CD4-positive, alpha-beta T cell treated with Interleukin-6 for 4 hours (primary cell): ENCODE measurements around the gene ACTRT2.

Experiments used
- DNase-seq: peaks from one replicate; pipeline ENCODE4 v3.0.0-alpha.2; 2020; ENCODE audit warnings: mixed read lengths

The ACTRT2 gene

DNA sequence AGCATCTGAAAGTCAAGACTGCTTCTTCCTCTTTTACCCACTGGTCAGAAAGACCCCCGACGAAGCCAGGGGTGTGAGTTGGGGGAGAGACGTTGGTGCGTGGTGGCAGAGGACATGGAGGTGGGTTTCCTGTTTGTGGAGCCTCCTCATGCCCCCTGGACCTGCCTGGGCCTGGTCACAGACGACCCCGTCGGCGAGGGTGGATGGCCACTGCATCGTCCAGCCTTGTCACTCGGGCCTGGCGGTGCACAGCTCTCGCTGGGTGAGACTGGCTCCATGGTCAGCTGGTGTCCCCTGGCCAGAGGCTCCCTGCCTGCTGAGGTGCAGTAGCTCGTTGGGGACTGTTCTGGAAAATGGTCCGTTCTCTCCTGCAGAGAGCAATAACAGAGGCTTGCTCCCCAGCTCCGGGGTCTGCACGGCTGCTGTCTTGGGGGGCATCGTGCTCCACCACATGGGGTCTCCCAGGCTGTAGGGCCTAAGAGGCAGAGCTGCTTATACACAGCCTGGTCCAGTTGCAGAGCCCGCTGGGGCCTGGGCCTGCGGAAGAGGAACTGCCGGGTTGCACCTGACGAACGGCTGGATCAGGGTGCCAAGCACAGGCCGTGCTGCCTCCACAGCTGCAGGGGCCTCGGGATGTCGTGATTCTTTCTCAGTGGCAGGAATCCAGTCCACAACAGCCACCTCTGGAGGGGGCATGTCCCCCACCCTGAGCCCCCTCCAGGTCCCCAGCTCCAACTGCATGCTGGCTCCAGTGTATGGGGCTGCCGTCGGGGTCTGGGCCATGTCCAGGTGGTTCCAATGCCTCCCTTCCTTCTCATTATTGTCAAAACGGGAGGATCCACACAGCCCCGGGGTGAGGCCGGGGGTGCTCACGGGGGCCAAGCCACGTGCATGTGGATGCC lies 18.0 kb upstream of the ACTRT2 start:
- DNase-seq = no peak

DNA sequence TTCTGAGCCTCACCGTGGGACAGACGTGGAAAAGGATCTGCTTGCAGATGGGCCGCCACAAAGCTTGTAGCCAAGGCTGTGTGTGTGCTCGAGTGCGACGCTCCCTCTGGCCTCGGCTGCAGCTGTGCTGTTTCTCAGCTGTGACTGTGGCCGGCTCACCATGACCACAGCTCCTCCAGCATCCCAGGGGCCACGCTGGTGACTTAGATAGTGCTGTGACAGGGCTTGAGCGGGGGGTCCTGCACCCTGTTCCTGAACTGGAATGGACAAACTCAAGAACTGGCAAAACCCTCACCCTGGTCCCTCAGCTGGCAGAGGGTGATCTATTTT lies 17.4 kb upstream of the ACTRT2 start:
- DNase-seq = no peak

DNA sequence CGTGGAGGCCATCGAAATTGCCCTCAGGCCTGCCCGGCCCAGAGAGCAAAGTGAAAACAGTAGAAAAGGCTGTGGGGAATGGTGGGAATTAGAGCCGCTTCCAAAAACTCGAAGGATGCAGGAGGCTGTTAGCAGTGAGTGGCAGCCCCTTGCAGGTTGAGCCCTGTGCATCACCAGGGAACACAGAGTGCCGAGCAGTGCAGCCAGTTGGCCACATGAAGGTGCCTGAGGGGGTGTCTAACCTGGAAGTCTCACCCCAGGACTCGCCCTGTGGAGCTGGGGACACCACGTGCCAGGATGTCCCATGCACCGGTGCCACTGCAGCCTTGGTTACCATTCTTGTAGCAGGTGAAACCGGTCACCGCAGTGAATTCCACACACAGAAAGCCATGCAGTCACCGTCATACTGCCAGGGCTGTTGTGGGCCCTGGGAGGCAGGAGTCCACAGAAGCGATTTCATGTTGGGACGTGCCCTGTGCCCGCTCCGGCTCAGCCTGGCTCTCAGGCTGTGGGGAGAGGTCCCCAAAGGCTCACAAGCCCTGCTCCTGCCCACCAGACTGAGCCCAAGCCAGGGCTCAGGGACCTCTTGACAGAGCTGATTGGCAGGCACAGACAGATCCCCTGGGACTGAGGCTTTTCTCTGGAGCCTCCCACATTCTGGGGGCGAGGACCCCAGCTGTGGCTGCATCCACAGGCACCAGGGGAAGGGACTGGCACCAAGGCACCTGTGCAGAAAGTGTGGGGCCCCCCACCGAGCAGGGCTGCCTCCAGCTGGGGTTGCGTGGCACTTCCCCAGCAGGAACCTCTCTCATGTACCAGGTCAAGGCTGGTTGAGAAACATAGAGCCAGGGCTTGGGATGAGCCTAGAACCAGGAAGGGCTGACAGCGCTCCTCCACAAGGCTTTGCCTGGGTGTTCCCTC lies 16.7 kb upstream of the ACTRT2 start:
- DNase-seq = no peak

DNA sequence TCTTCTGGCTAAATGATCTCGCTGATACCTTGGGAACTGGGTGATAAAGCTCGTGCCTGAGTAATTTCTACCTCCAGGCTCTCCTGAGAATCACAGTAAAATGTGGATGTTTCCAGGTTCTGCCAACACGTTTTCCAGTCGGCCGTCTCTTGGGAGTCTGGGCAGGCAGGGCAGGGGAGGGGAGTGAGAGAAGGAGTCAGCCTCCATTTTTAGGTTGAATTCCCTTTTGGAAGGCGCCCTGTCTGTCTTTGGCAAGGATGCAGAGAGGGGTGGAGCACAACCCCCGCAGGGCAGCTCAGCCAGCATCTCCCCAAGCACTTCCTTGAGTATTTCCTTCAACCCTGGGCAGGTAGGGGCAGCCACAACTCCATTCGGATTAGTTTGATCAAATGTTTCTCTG lies 15.5 kb upstream of the ACTRT2 start:
- DNase-seq = no peak

DNA sequence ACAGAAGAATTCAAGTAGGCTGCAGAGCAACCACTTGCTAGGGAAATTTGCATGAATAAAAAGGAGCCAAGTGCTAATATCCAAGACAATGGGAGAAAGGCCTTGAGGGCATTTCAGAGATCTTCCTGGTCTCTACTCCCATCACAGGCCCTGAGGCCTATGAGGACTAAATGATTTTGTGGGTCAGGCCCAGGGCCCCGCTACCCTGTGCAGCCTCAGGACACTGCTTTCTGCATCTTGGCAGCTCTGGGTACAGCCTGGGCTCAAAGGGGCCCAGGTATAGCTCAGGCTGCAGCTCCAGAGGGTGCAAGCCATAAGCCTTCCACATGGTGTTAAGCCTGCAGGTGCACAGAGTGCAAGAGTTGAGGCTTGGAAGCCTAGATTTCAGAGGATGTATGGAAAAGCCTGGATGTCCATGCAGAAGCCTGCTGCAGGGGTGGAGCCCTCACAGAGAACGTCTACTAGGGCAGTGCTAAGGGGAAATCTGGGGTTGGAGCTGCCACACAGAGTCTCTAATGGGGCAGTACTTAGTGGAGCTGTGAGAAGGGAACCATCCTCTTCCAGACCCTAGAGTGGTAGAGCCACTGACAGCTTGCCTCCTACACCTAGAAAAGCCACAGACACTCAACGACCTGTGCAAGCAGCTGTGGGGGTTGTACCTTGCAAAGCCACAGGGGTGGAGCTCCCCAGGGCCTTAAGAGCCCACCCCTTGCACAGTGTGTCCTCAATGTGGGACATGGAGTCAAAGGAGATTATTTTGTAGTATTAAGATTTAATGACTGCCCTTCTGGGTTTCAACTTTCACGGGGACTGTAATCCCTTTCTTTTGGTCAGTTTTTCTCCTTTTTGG lies 13.7 kb upstream of the ACTRT2 start:
- DNase-seq = no peak

DNA sequence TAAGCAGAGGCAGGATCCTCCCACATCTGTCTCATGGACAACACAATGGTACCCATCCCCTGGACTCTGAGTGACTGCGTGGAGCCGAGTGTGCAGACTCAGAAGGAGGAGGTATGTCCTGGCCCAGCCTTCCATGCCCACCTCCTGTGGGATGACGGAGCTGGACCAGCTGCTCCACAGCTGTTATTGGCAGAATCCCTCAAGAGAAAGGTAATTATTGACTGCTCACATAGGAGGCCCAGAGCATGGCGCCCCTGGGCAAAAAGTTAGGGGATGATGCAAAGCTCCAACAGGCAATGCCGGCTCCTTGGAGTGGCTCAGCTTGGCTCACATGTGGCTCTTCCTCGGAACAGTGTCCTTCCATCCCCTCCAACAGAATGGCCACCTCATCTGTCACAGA lies 12.2 kb upstream of the ACTRT2 start:
- DNase-seq = no peak

DNA sequence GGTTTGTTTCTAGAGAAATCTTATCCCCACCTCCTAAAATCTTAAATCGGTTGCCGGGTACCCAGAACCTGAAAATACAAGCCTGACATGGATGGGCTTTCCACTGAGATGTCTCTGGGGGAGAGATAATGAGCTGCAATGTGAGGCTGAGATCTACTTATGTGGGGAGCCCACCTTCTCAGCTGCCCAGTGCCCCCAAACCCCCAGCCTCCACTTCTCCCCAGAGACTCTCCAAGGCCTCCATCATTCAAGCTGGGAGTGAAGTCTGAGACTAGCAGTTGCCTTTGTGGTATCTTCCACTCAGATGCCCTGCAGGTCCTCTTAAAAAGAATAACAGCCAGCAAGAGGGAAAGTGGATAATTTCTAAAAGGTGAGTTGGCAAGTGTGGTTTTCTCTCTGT lies 11.7 kb upstream of the ACTRT2 start:
- no peak for DNase-seq

DNA sequence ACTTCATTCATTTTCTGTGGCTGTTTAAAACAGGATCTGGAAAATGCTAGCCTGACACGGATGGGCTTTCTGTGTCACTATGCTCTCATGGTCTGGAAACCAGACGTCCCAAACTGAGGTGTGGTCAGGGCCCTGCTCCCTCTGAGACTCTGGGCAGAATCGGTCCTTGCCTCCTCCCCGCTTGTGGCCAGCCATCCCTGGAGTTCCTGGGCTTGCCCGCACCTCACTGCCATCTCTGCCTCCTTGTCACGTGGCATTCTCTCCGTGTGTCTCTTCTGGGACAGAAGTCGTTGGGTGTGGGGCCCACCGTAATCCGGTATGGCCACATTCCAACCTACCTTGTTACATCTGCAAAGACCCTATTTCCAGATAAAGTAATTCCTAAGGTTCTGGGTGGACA lies 10.1 kb upstream of the ACTRT2 start:
- DNase-seq = no peak

DNA sequence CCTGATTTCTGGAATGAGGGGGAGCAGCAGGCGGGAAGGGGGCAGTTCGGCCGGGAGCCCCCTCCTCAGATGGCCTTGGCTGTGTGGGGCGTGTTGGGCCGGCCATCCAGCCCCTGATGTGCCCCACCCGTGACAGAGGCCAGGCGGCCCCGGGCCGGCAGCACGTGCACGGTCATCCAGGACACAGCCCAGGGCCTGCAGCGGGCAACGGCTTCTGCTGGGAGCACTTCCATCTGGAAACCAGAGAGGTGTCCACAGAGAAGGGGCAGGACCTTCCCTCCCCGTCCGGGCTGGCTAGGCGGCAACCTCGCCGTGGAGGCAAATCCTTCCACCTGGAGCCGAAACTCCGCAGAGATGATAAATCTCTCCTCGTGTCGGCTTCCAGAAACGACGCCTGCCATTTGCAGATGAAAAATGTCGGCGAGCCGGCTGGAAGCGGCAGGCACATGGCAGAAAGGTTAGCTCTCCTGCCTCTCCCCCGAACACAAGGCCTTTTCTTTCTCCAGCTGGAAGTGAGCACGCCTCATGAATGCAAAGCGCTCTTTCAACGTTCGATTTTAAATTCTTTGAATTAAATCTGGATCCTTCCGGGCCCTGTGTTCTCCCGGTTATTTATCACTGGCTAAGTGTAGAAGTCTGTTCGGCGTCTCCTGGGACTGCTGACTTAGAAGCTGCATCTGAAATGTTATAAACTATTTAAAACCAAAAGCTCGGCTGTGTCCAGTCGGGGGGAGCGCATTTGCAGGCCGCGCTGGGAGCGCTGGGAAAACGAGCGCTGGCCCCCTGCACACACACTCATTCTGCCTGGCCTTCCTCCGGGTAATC lies 9.4 kb upstream of the ACTRT2 start:
- no peak for DNase-seq

DNA sequence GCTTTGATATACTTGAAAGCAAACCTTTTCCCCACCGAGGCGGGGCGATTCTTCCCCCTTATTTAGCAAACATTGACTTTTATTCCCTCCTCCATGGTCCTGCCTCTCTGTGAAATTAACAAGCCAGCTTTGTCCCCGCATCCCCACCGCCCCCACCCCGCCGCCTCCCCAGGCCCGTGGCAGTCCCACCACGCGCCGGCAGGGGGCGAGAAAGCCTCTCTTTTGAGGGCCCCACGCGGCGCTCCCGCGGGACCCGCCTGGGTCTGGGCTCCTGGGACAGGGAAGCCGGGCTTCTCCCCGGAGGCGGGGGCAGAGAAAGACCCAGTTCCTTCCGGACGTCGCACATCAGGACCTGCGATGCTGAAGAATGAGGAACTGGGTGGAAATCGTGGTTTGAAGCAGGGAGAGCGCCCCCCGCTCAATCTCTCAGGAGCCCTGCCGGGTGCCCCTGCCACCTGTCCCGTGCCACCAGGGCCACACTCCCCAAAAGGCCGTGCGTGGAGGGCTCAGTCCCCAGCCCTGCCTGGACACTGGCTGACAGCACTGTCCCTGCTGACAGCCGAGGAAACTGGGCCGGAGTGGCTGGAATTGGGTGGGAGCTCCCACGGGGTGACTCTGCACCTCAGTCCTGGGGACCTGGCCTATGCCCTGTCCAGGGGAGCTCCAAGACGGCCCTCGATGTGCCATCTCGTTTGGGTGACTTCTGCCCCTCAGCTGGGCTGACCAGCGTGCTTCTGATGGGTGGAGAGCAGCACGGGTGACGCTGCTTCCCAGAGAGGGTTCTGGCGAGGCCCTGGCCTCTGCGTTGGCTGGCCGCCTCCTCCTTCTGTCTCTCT lies 8.6 kb upstream of the ACTRT2 start:
- DNase-seq = peak; percentile 54

DNA sequence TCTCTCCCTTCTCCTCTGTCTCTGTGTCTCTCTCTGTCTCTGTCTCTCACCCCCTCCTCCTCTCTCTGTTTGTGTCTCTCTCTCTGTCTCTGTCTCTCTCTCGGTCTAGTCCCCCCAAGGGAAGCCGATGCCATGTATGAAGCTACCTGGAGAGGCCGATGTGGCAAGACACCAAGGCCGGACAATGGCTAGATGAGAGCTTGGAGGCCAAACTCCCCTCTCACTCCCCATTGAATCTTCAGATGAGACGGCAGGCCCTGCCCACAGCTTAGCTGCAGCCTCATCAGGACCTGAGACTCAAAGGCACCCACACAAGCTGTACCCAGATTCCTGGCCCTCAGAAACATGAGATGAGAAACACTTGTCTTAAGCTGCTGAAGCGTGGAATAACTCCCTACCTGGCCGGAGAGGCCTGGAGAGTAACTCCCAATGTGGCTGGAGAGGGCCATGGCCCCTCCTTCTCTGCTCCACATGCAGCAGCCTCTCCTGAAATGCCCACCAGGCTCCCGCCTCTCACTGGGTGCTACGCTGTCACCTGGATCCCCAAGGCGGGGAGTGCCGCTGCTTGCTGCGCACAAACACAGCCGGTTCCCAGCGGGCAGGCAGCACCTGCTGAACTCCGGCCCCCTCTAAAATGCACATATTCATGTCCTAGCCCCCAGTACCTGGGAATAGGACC lies 7.8 kb upstream of the ACTRT2 start:
- no peak for DNase-seq

DNA sequence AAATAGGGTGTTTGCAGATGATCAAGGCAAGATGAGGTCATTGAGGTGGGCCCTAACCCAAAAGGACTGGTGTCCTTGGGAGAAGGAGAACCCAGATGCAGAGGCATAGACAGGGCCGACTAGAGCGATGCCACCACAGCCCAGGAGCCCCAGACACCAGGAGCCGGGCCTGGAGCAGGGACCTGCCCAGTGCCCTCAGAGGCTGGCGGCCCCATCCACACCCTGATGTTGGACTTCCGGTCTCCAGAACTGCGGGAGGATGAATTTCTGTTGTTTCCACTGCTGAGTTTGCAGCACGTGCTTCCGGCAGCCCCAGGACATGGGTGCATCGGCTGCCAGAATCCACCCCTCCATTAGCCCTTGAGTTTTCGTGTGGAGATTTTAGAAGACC lies 7.2 kb upstream of the ACTRT2 start:
- DNase-seq = no peak

DNA sequence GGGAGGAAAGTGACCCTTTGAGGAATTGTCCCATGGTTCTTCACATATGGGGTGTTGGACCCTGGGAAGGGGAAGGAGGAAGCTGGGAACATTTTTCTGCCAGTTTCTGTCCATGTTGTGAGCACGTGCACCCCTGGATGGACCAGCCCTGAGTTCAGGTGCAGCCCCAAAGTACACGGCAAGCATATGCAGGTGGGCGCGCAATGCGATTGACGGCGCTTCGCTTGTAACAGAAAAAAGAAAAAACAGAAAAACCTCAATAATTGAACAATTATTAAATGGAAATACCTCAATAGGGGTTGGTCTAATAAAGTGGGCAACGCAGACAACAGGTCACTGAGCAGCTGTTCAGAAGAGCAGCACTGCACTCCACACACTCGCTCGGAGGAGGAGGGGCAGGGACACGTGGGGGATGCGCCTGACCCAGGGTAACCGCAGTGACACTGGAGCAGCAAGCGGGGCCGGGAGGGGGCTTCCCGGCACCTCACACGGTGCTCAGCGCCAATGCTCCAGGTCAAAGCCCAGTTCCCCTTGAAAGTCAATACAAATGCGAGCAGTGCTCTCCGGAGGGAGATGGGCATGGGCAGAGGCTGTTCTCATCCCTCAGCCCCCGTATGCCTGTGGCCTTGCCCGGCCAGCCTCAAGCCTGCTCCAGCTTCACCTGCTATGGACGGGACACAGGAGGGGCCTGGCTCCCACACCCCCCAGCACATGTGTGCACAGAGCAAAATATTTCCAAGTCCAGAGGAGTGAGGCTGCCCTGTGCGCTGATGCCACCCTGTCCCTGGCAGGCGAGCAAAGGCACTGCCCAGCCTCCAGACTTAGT lies 6.6 kb upstream of the ACTRT2 start:
- DNase-seq = no peak

DNA sequence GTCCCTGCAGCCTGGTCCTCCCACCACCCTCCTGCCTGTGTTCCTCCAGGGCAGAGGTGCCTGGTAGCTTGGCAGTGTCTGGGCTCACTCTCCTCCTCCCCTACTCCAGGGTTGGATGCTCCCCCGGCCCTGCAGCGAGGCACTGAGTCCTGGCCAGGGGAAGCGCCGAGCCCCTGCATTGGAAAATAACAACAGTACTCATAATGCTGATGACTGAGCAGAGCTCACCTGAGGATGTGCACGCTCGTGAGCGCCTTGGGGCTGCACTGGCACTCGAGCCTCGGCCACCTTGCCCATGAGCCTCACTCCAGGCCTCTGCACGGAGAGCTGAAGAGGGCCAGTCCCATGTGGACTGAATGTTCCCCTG lies 6.0 kb upstream of the ACTRT2 start:
- DNase-seq = no peak

DNA sequence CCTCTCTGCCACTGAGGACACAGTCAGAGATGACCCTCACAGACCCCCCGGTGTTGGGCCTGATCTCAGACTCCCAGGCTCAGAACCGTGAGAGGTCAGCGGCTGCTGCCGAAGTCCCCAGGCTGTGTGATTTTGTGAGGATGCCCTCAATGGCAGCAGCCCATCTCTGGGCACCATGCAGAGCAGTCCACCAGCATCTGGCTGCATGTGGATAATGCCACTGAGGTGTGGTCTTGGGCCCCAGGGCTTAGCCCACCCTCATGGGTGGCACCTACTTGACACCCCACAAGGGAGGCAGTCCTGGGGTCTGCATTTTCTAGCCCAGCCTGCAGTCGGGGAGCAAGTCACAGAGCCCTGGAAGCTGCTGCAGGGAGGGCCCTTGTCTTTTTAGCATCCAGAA lies 5.5 kb upstream of the ACTRT2 start:
- no peak for DNase-seq

DNA sequence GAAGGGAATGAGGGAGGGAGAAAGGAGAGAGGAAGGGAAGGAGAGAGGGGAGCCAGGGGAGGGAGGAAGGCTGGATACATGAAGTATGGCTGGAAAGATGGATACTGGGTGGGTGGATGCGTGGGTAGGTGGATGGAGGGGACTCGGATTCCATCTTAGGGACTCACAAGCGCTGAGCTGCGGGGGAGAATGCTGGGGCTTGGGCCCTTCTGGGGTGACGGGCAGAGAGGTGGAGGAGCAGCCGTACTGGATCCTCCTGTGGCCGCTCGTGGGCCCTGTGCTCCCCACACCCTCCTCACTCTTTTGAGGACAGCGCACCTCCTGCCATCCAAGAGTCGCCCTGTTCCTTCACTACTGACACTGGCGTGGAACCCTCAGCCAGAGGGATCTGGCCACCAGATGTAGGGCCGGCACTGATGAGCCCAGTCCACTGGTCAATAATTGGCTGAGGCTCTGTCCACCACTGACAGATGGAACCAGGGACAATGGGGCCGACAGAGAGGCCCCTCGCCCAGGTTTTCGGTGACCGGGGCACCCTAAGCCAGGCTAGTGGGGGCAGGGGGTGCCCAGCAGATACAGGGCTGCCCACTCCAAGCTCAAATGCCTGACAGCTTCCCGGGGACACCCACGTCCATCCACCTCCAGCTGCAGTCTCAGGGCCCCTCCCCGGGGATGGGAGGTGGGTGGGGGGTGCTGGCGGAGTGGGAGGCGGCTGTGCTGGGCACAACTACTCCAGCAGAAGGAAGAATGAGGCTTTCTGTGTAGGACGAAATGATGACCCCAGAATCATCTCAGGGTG lies 4.4 kb upstream of the ACTRT2 start:
- no peak for DNase-seq

DNA sequence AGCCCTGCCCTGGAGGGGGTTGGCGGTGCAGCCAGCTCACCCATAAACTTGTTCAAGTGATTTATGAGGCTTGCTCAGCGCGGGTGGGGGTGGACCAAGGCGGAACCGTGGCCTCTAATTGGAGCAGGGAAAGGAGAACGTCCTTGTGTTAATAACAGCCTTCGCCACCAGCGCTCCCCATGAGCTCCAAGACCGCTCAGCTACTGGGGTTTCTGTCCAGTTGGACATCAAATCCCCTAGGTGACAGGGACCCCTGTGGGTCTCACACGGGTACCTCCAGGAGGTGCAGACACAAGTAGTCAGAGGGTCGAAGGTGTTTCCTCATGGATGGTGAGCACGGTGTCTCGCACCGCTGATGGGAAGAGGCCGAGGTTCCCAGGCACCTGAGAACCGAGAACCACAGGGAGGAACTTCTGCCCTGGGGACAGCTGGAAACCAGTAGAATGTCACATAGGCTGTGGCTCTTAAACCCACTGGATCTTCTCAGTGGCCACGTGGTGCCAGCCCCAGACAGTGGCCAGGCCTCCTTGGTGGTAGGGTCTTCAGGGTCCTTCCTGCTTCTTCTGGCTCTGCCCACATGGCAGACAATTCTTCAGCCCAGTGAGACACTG lies 3.7 kb upstream of the ACTRT2 start:
- DNase-seq = no peak

DNA sequence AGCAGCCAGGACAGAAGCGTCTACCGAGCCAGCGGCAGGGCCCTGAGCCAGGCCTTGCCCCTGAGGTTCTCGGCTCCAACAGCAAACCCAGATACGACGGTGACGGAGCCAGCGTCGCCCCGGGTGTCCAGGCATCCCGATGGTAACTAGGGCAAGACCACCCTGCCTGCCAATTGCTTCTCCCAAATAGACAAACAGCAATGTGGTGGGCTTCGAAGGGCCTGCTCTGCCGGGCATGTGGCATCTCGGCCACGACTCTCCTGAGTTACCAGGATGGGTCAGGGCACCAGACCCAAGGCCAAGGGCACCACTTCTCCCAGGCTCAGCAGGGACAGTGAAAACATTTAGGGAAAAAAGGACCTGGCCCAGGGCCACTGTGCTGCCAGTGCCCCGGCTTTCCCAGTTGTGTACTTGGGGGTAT lies 3.2 kb upstream of the ACTRT2 start:
- no peak for DNase-seq

DNA sequence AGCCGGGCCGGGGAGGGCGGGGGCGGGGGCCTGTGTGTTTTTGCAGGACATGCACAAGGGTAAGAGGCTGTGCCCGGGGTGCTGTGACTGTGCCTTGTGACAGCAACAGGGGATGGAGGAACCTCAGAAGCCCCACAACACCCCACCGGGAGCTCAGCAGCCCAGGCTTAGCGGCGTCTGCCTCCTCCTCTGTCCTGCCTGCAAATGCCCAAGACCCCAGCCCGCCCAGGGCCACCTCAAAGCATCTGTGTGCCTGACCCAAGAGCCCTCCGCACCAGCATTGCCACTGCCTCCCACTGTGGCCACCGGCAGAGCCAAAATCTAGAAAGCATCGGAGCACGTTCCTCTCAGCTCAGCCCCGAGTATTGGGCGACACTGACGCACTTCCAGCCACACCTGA lies 2.7 kb upstream of the ACTRT2 start:
- DNase-seq = no peak
